ENCODE data around the gene GRAMD1B.

- TF ChIP-seq CTCF (IDR thresholded peaks at IDR 0.05; ENCODE audit: insufficient read depth, low read length): no peak
- no peak for TF ChIP-seq POLR2AphosphoS5 (IDR thresholded peaks at IDR 0.05; ENCODE audit: low read depth)
Observed at GRCh38 chr11:123473941-123474677, 44.0 kb downstream of the GRAMD1B start.
